ENCODE measurements around the gene ESPN.

Gene ESPN

GRCh38 chr1:6505367-6506209, 81.0 kb downstream of the ESPN start:
- 94% methylated on average over 31 of the region's 31 CpGs for WGBS
- no peaks in the 10 kb centered on the region for H3K27me3 ChIP-seq (ENCODE audit: insufficient read depth, low read length)

GRCh38 chr1:6506210-6507036, 81.8 kb downstream of the ESPN start:
- Histone ChIP-seq H3K9ac (ENCODE audit: low read depth, low read length) (no peak overlapping the region), H3K9me3 (ENCODE audit: insufficient read depth, low read depth, low read length) (no peaks in the 10 kb centered on the region), H3K4me3 (ENCODE audit: low read length) (no peak overlapping the region), H3K27ac (ENCODE audit: low read depth, low read length) (no peak overlapping the region), H3K27me3 (ENCODE audit: insufficient read depth, low read length) (no peaks in the 10 kb centered on the region), H3K4me1 (ENCODE audit: insufficient read depth, low read length) (no peaks in the 10 kb centered on the region), H3K36me3 (ENCODE audit: insufficient read depth, low read length) (no peaks in the 10 kb centered on the region)
- WGBS = 88% methylated on average over 31 of the region's 31 CpGs

More at GRCh38 chr1:6505367-6506209, 81.0 kb downstream of the ESPN start:
- no peaks in the 10 kb centered on the region for H3K4me1 ChIP-seq (ENCODE audit: insufficient read depth, low read length)
- H3K9me3 ChIP-seq (ENCODE audit: insufficient read depth, low read depth, low read length) = no peaks in the 10 kb centered on the region
- H3K4me3 ChIP-seq (ENCODE audit: low read length) = no peak overlapping the region
- no peak overlapping the region for H3K27ac ChIP-seq (ENCODE audit: low read depth, low read length)
- no peak overlapping the region for H3K9ac ChIP-seq (ENCODE audit: low read depth, low read length)
- H3K36me3 ChIP-seq (ENCODE audit: insufficient read depth, low read length) = no peaks in the 10 kb centered on the region

- H3K4me3 ChIP-seq (ENCODE audit: low read length) = no peak overlapping the region
- H3K27ac ChIP-seq (ENCODE audit: low read depth, low read length) = no peak overlapping the region
- no peak overlapping the region for H3K9ac ChIP-seq (ENCODE audit: low read depth, low read length)
- H3K9me3 ChIP-seq (ENCODE audit: insufficient read depth, low read depth, low read length) = no peaks in the 10 kb centered on the region
- no peaks in the 10 kb centered on the region for H3K27me3 ChIP-seq (ENCODE audit: insufficient read depth, low read length)
- 91% methylated on average over 7 of the region's 7 CpGs for WGBS
- no peaks in the 10 kb centered on the region for H3K4me1 ChIP-seq (ENCODE audit: insufficient read depth, low read length)
- H3K36me3 ChIP-seq (ENCODE audit: insufficient read depth, low read length) = no peaks in the 10 kb centered on the region
Measured at GRCh38 chr1:6507037-6507428, 82.5 kb downstream of the ESPN start.

GRCh38 chr1:6507461-6507911, 82.9 kb downstream of the ESPN start:
- Histone ChIP-seq H3K4me1 (ENCODE audit: insufficient read depth, low read length) (no peaks in the 10 kb centered on the region), H3K4me3 (ENCODE audit: low read length) (no peak overlapping the region), H3K27ac (ENCODE audit: low read depth, low read length) (no peak overlapping the region), H3K36me3 (ENCODE audit: insufficient read depth, low read length) (no peaks in the 10 kb centered on the region), H3K27me3 (ENCODE audit: insufficient read depth, low read length) (no peaks in the 10 kb centered on the region), H3K9me3 (ENCODE audit: insufficient read depth, low read depth, low read length) (no peaks in the 10 kb centered on the region), H3K9ac (ENCODE audit: low read depth, low read length) (no peak overlapping the region)
- 93% methylated on average over 12 of the region's 12 CpGs for WGBS

- Histone ChIP-seq H3K9ac (ENCODE audit: low read depth, low read length) (no peak overlapping the region), H3K9me3 (ENCODE audit: insufficient read depth, low read depth, low read length) (no peaks in the 10 kb centered on the region), H3K4me3 (ENCODE audit: low read length) (no peak overlapping the region), H3K4me1 (ENCODE audit: insufficient read depth, low read length) (no peaks in the 10 kb centered on the region), H3K27me3 (ENCODE audit: insufficient read depth, low read length) (no peaks in the 10 kb centered on the region), H3K36me3 (ENCODE audit: insufficient read depth, low read length) (no peaks in the 10 kb centered on the region), H3K27ac (ENCODE audit: low read depth, low read length) (no peak overlapping the region)
- WGBS = 87% methylated on average over 18 of the region's 18 CpGs
Measured at GRCh38 chr1:6508154-6508815, 83.7 kb downstream of the ESPN start.

- no peaks in the 10 kb centered on the region for H3K36me3 ChIP-seq (ENCODE audit: insufficient read depth, low read length)
- no peaks in the 10 kb centered on the region for H3K9me3 ChIP-seq (ENCODE audit: insufficient read depth, low read depth, low read length)
- H3K4me3 ChIP-seq (ENCODE audit: low read length) = no peak overlapping the region
- 94% methylated on average over 11 of the region's 11 CpGs for WGBS
- H3K27me3 ChIP-seq (ENCODE audit: insufficient read depth, low read length) = no peaks in the 10 kb centered on the region
- H3K27ac ChIP-seq (ENCODE audit: low read depth, low read length) = no peak overlapping the region
- no peaks in the 10 kb centered on the region for H3K4me1 ChIP-seq (ENCODE audit: insufficient read depth, low read length)
- H3K9ac ChIP-seq (ENCODE audit: low read depth, low read length) = no peak overlapping the region
Measured at GRCh38 chr1:6508816-6509189, 84.2 kb downstream of the ESPN start.

- Histone ChIP-seq H3K27me3 (ENCODE audit: insufficient read depth, low read length) (no peaks in the 10 kb centered on the region), H3K9me3 (ENCODE audit: insufficient read depth, low read depth, low read length) (no peaks in the 10 kb centered on the region), H3K36me3 (ENCODE audit: insufficient read depth, low read length) (no peaks in the 10 kb centered on the region), H3K9ac (ENCODE audit: low read depth, low read length) (no peak overlapping the region), H3K4me1 (ENCODE audit: insufficient read depth, low read length) (no peaks in the 10 kb centered on the region), H3K27ac (ENCODE audit: low read depth, low read length) (no peak overlapping the region), H3K4me3 (ENCODE audit: low read length) (no peak overlapping the region)
- 88% methylated on average over 20 of the region's 20 CpGs for WGBS
Measured at GRCh38 chr1:6509220-6509918, 84.8 kb downstream of the ESPN start.

GRCh38 chr1:6509919-6510291, 85.3 kb downstream of the ESPN start:
- Histone ChIP-seq H3K27me3 (ENCODE audit: insufficient read depth, low read length) (no peaks in the 10 kb centered on the region), H3K4me3 (ENCODE audit: low read length) (no peak overlapping the region), H3K36me3 (ENCODE audit: insufficient read depth, low read length) (no peaks in the 10 kb centered on the region), H3K9me3 (ENCODE audit: insufficient read depth, low read depth, low read length) (no peaks in the 10 kb centered on the region), H3K27ac (ENCODE audit: low read depth, low read length) (no peak overlapping the region), H3K4me1 (ENCODE audit: insufficient read depth, low read length) (no peaks in the 10 kb centered on the region), H3K9ac (ENCODE audit: low read depth, low read length) (no peak overlapping the region)
- 89% methylated on average over 10 of the region's 10 CpGs for WGBS

- Histone ChIP-seq H3K27ac (ENCODE audit: low read depth, low read length) (no peak overlapping the region), H3K36me3 (ENCODE audit: insufficient read depth, low read length) (no peaks in the 10 kb centered on the region), H3K4me1 (ENCODE audit: insufficient read depth, low read length) (no peaks in the 10 kb centered on the region), H3K9ac (ENCODE audit: low read depth, low read length) (no peak overlapping the region), H3K9me3 (ENCODE audit: insufficient read depth, low read depth, low read length) (no peaks in the 10 kb centered on the region), H3K27me3 (ENCODE audit: insufficient read depth, low read length) (no peaks in the 10 kb centered on the region), H3K4me3 (ENCODE audit: low read length) (no peak overlapping the region)
- 89% methylated on average over 6 of the region's 6 CpGs for WGBS
Measured at GRCh38 chr1:6510493-6510892, 85.9 kb downstream of the ESPN start.

Measured in HUES64 (cell line).